HFF-Myc (cell line): ENCODE measurements around the gene MOCS1.

Source experiments
- DNase-seq: peaks from one replicate; pipeline ENCODE4 v3.0.0-alpha.2; 2011; ENCODE audit warnings: low read depth; ENCODE audit errors: extremely low read depth
- H3K4me3 ChIP-seq: replicated peaks from 2 replicates; pipeline ENCODE4 v1.5.1; 2011; ENCODE audit warnings: low read depth, mild to moderate bottlenecking, control low read depth, low read length
- CTCF ChIP-seq: IDR thresholded peaks from 2 replicates; pipeline ENCODE4 v1.5.1; 2012; ENCODE audit warnings: mild to moderate bottlenecking, low read depth, low read length, control low read depth; ENCODE audit errors: missing control alignments

The MOCS1 gene

GRCh38 chr6:39867592-39867991 is 66.7 kb downstream of the MOCS1 start:
- H3K4me3 ChIP-seq, result no peak overlapping the region
- no peak for TF ChIP-seq CTCF

GRCh38 chr6:39865011-39865888 is 69.0 kb downstream of the MOCS1 start:
- DNase-seq, result peak; percentile 36
- H3K4me3 ChIP-seq, result no peak overlapping the region
- TF ChIP-seq CTCF, result peak; percentile 84

More at GRCh38 chr6:39867592-39867991, 66.7 kb downstream of the MOCS1 start:
- DNase-seq, result no peak

GRCh38 chr6:39861663-39862062 is 72.6 kb downstream of the MOCS1 start:
- no peak for DNase-seq
- no peak for TF ChIP-seq CTCF
- H3K4me3 ChIP-seq, result no peak overlapping the region

- H3K4me3 ChIP-seq, result no peak overlapping the region
- DNase-seq, result no peak
- TF ChIP-seq CTCF, result no peak
These were observed 75.2 kb downstream of the MOCS1 start for GRCh38 chr6:39859025-39859424.

- DNase-seq, result no peak
- H3K4me3 ChIP-seq, result no peak overlapping the region
- TF ChIP-seq CTCF, result no peak
These were observed 78.8 kb downstream of the MOCS1 start for GRCh38 chr6:39855356-39855995.
